B cell (primary cell): ENCODE measurements around the gene CCDC93. TPM values are rescaled to one million over a fixed set of nuclear protein-coding genes. Genes with fewer than 3 reads are reported as not detected.

Experiments used
- ATAC-seq: fragments of 200-7000 bp; cut with Tn5 transposase; one replicate; pipeline ENCODE4 v1.10.0; 2021; ENCODE audit warnings: low read depth, mild to moderate bottlenecking, moderate number of reproducible peaks, moderate library complexity
- CTCF ChIA-PET: fragments of 350-600 bp; sonication (Branson Sonifier 250); formaldehyde crosslinking; loops from one replicate; lab custom pipeline; 2021; ENCODE audit warnings: antibody characterized with exemption, inconsistent platforms; lab: Charles Lee
- POLR2A ChIA-PET: fragments of 350-600 bp; sonication (Branson Sonifier 250); formaldehyde crosslinking; loops from one replicate; lab custom pipeline; 2021; ENCODE audit warnings: antibody characterized with exemption; lab: Charles Lee
- DNase-seq: peaks from one replicate; pipeline ENCODE4 v3.0.0; 2013
- H2AFZ ChIP-seq: 2 replicates; pipeline ENCODE4 v1.6.1; 2012; ENCODE audit warnings: mild to moderate bottlenecking, low read depth, low read length; ENCODE audit not compliant: insufficient read depth, poor library complexity, severe bottlenecking
- H3K27ac ChIP-seq, 2 donors: 1 replicate in 1 of 2; 2 replicates in 1 of 2; pipeline ENCODE4 v1.5.1; 2012 to 2013; ENCODE audit warnings: low read length in 2 of 2, mild to moderate bottlenecking in 2 of 2, moderate library complexity in 1 of 2
- H3K27me3 ChIP-seq, 4 experiments: fragments of 200-600 bp in 1 of 4; sonication (generic) in 1 of 4; replicated peaks in 1 of 4; 1 replicate in 2 of 4; 2 replicates in 2 of 4; pipeline versions ENCODE4 v1.6.1 to v1.7.0; 2013 to 2016; ENCODE audit warnings: low read length in 3 of 4, mild to moderate bottlenecking in 2 of 4, mixed read lengths in 1 of 4, moderate library complexity in 1 of 4; ENCODE audit not compliant: insufficient read depth in 4 of 4, control insufficient read depth in 3 of 4; ENCODE audit errors: control extremely low read depth in 1 of 4
- H3K36me3 ChIP-seq, 2 experiments: replicated peaks in 1 of 2; 1 replicate in 1 of 2; 2 replicates in 1 of 2; pipeline versions ENCODE4 v1.6.1 to v1.7.1; 2013; ENCODE audit warnings: low read length in 1 of 2; ENCODE audit not compliant: insufficient read depth in 2 of 2, control insufficient read depth in 1 of 2; ENCODE audit errors: control extremely low read depth in 1 of 2, extremely low read depth in 1 of 2
- H3K4me1 ChIP-seq, 2 donors: fragments of 200-600 bp in 1 of 2; sonication (generic) in 1 of 2; 1 replicate in 1 of 2; 2 replicates in 1 of 2; pipeline versions ENCODE4 v1.5.1 to v1.6.1; 2013 to 2017; ENCODE audit warnings: low read length in 2 of 2; ENCODE audit not compliant: control insufficient read depth in 2 of 2, insufficient read depth in 2 of 2
- H3K4me2 ChIP-seq: replicated peaks from 2 replicates; pipeline ENCODE3; 2012; ENCODE audit warnings: mild to moderate bottlenecking, low read depth, low read length; ENCODE audit not compliant: poor library complexity, severe bottlenecking
- H3K4me3 ChIP-seq, 5 experiments: fragments of 200-600 bp in 1 of 5; sonication (generic) in 1 of 5; 1 replicate in 3 of 5; 2 replicates in 2 of 5; pipeline versions ENCODE4 v1.5.1 to v1.7.0; 2011 to 2016; ENCODE audit warnings: low read length in 4 of 5, mild to moderate bottlenecking in 4 of 5, low read depth in 2 of 5, control low read depth in 1 of 5, moderate library complexity in 1 of 5; ENCODE audit not compliant: insufficient read depth in 1 of 5; ENCODE audit errors: control extremely low read depth in 1 of 5, extremely low read depth in 1 of 5
- H3K79me2 ChIP-seq: fragments of 200-600 bp; sonication (generic); one replicate; pipeline ENCODE4 v1.6.0; 2016; ENCODE audit warnings: low read length; ENCODE audit not compliant: control insufficient read depth, insufficient read depth
- H3K9ac ChIP-seq: fragments of 200-600 bp; sonication (generic); 2 replicates; pipeline ENCODE4 v1.6.1; 2017; ENCODE audit warnings: mild to moderate bottlenecking, low read length, moderate library complexity
- H3K9me3 ChIP-seq, 3 donors: one replicate each; pipeline versions ENCODE4 v1.6.1 to v1.7.1; 2013; ENCODE audit warnings: low read length in 2 of 3; ENCODE audit not compliant: control insufficient read depth in 2 of 3, insufficient read depth in 1 of 3; ENCODE audit errors: control extremely low read depth in 1 of 3
- H4K20me1 ChIP-seq: 2 replicates; pipeline ENCODE4 v1.6.0; 2012; ENCODE audit warnings: mild to moderate bottlenecking, low read length; ENCODE audit not compliant: insufficient read depth, control insufficient read depth, poor library complexity, severe bottlenecking
- H3K27ac Mint-ChIP-seq: one replicate; pipeline ENCODE4 v1.8.0; 2021; ENCODE audit warnings: mixed read lengths
- H3K27me3 Mint-ChIP-seq: one replicate; pipeline ENCODE4 v1.8.0; 2021; ENCODE audit warnings: mixed read lengths
- H3K4me1 Mint-ChIP-seq: one replicate; pipeline ENCODE4 v1.8.0; 2021; ENCODE audit warnings: mixed read lengths
- H3K4me3 Mint-ChIP-seq: one replicate; pipeline ENCODE4 v1.8.0; 2021; ENCODE audit warnings: mixed read lengths
- H3K9me3 Mint-ChIP-seq: one replicate; pipeline ENCODE4 v1.8.0; 2022; ENCODE audit warnings: mixed read lengths; ENCODE audit not compliant: insufficient read depth
- CTCF ChIP-seq: fragments of 200-600 bp; IDR thresholded peaks from one replicate; pipeline ENCODE4 v1.8.0; 2022; ENCODE audit warnings: antibody characterized with exemption, mild to moderate bottlenecking
- EZH2 ChIP-seq: IDR thresholded peaks from 2 replicates; pipeline ENCODE4 v1.6.1; 2012; ENCODE audit warnings: borderline replicate concordance, low read depth, mild to moderate bottlenecking, moderate library complexity, low read length; ENCODE audit not compliant: insufficient read depth, poor library complexity, severe bottlenecking
- WGBS: methylation state at CpG from one replicate; pipeline ENCODE4 v1.1.5; 2013; ENCODE audit warnings: missing lambda C conversion rate; ENCODE audit not compliant: insufficient coverage; 5-methylcytosine and 5-hydroxymethylcytosine counted together
- intact Hi-C: fragments of 100-400 bp; cut with micrococcal nuclease; formaldehyde crosslinking; loops from one replicate; pipeline ENCODE4 v1.10.0; 2022
- polyA plus RNA-seq: library from polyadenylated mRNA; depleted of rRNA; stranded (reverse); fragments of >200 nt; gene quantifications from 2 replicates; pipeline ENCODE4 v1.2.3, GENCODE V29; 2012
- total RNA-seq, 2 donors: library from RNA; stranded (reverse); fragments of 120-200 nt in 1 of 2; gene quantifications; 1 replicate in 1 of 2; 2 replicates in 1 of 2; pipeline versions ENCODE4 v1.2.3 to v1.2.4, GENCODE V29; 2013 to 2022

CCDC93 gene
- total and polyA plus RNA-seq, 2 donors (not counting 1 experiment from before 2014, with no cell fraction given), result 17.5 to 79.6 TPM

- peaks cover 23% of the 10 kb centered on the region for H4K20me1 ChIP-seq
- DNase-seq (no peak), ATAC-seq (no peak)
- CTCF ChIA-PET, result no interaction called here
- no peak overlapping the region for H2AFZ ChIP-seq
- Mint-ChIP-seq H3K27ac (no peak overlapping the region), H3K4me1 (no peaks in the 10 kb centered on the region), H3K27me3 (no peaks in the 10 kb centered on the region), H3K4me3 (no peak overlapping the region), H3K9me3 (no peaks in the 10 kb centered on the region)
- H3K27ac ChIP-seq, result no peak overlapping the region
- no peak overlapping the region for H3K9ac ChIP-seq
- WGBS, result no CpG with 5 or more reads among the region's 3 CpGs
- H3K4me2 ChIP-seq, result no peak overlapping the region
- no peak overlapping the region for H3K4me3 ChIP-seq
- intact Hi-C loops, result no loop called here
- no peaks in the 10 kb centered on the region for H3K9me3 ChIP-seq
- H3K4me1 ChIP-seq, result no peaks in the 10 kb centered on the region
- TF ChIP-seq EZH2 (no peak), CTCF (no peak)
- no peaks in the 10 kb centered on the region for H3K79me2 ChIP-seq
- peaks cover 6 to 59% of the 10 kb centered on the region in 2 experiments for H3K36me3 ChIP-seq
- H3K27me3 ChIP-seq, result no peaks in the 10 kb centered on the region
- POLR2A ChIA-PET, result no interaction called here
These were observed 30.8 kb downstream of the CCDC93 start for GRCh38 chr2:117983040-117983439.

GRCh38 chr2:117982376-117983033 is 31.4 kb downstream of the CCDC93 start:
- no peak for TF ChIP-seq EZH2
- TF ChIP-seq CTCF, result no peak
- no CpG with 5 or more reads among the region's 5 CpGs for WGBS
- Mint-ChIP-seq H3K27ac (no peak overlapping the region), H3K4me3 (no peak overlapping the region), H3K27me3 (no peaks in the 10 kb centered on the region), H3K4me1 (no peaks in the 10 kb centered on the region), H3K9me3 (no peaks in the 10 kb centered on the region)
- Histone ChIP-seq H3K4me2 (no peak overlapping the region), H3K4me1 (no peaks in the 10 kb centered on the region), H3K9ac (no peak overlapping the region), H3K4me3 (no peak overlapping the region), H3K36me3 (peaks cover 6 to 64% of the 10 kb centered on the region in 2 experiments), H3K27me3 (no peaks in the 10 kb centered on the region), H3K9me3 (no peaks in the 10 kb centered on the region), H2AFZ (no peak overlapping the region), H3K79me2 (no peaks in the 10 kb centered on the region), H4K20me1 (peaks cover 23% of the 10 kb centered on the region), H3K27ac (no peak overlapping the region)
- ChIA-PET POLR2A (no interaction called here), CTCF (no interaction called here)
- no peak for DNase-seq
- intact Hi-C loops, result no loop called here
- ATAC-seq, result no peak
